ENCODE data around the gene ACTR2. TPM values are rescaled to one million over a fixed set of nuclear protein-coding genes. Genes with fewer than 3 reads are reported as not detected.
A peak's percentile ranks its signal among the peaks of the same experiment; 100 is the strongest.
"Not testable (repeated sequence)": the region's sequence is repeated elsewhere in the genome, so short reads cannot be mapped to it uniquely, and the experiment has no call there.

Gene ACTR2
- total RNA-seq, 1 experiment from 2014 or later: 117 TPM

DNA sequence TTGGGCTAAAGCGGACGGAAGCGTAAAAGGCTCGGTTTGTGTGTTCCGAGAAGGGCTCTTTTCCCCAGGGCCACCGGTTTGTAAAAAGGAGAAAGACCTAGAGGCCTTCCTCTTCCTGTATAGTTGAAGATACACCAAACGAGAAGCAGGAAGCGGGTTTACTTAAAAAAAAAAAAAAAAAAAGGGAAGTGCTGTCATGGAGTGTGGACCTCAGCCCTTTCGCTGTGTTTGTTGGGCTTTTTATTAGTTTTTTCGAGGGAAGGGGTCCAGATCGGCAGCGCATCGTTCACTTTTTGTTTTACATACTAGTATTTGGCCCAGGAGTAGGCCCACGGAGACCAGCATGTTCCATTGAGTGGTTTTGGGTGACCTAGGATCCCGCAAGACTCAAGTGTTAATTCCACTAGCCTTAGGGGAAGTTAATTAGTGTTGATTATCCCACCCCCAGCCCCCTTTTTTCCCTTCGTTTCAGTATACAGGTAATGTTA is 676 bp downstream of the ACTR2 start:
- peak; percentile 55 for DNase-seq (ENCODE audit: low read depth)

DNA sequence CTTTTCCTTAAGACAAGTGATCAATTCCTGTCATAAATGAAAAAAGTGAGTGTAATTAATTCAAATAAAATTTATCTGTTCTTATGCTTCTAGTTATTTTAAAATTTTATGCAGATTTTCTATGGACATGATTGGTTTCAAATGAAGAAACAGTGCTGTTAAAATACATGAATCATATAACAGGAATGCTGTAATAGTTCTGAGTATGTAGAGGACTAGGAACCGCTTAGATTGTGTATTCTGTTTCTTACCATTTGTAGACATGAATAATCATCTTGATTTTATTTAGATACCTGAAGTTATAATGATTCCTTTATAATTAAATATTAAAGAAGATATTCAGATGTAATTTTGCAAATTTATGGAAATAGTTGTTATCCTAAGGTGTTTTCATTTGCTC is 3.5 kb downstream of the ACTR2 start:
- DNase-seq (ENCODE audit: low read depth): peak; percentile 58

GRCh38 chr2:65231892-65232477 is 4.4 kb downstream of the ACTR2 start:
- peak; percentile 31 for DNase-seq (ENCODE audit: low read depth)

DNA sequence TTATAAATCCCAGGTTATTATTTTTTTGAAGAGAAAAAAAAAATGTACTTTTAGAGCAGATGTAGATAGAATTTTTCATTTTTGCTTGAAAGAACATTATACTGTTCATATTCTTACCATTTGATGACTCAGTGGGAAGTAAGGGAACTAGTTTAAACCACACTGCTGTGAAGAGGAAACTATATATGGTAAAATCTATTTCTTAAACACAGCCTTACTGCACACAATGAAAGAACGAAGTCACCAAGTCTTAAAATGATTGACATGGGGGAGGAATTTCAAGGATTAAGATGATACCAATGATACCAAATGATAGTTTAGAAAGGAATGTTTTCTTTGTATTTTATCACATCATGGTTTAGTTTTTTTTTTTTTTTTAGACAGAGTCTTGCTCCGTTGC is 5.0 kb downstream of the ACTR2 start:
- peak; percentile 85 for DNase-seq (ENCODE audit: low read depth)

GRCh38 chr2:65240657-65241056 is 13.0 kb downstream of the ACTR2 start:
- DNase-seq (ENCODE audit: low read depth): no peak

GRCh38 chr2:65244452-65244851 is 16.8 kb downstream of the ACTR2 start:
- DNase-seq (ENCODE audit: low read depth): not testable (repeated sequence)

DNA sequence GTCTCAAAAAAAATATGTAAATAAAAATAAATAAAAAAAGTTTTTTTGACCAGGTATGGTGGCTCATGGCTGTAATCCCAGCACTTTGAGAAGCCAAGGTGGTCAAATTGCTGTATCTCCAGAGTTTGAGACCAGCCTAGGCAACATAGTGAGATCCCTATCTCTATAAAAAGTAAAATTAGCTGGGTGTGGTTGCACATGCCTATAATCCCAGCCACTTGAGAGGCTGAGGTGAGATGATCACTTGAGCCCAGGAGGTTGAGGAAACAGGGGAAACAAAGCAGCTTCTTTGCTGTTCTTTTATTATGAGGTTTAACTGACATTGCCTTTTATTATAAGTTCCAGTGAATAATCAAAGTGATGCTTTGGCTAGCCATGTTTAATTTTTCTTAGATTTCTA is 25.0 kb downstream of the ACTR2 start:
- DNase-seq (ENCODE audit: low read depth): no peak

GRCh38 chr2:65255356-65255755 is 27.7 kb downstream of the ACTR2 start:
- no peak for DNase-seq (ENCODE audit: low read depth)

GRCh38 chr2:65256054-65256453 is 28.4 kb downstream of the ACTR2 start:
- DNase-seq (ENCODE audit: low read depth): no peak

DNA sequence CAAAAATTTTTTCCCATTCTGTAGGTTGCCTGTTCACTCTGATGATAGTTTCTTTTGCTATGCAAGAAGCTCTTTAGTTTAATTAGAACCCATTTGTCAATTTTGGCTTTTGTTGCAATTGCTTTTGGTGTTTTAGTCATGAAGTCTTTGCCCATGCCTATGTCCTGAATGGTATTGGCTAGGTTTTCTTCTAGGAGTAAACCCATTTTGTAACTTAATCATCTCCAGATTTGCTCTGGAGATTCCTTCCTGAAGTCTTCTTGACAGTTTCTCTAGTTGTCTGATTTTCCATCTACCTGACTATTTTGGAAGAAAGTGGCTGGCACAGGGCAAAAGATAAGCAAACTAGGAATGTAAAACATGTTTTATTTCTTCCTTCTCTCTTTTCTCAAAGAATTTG is 30.2 kb downstream of the ACTR2 start:
- not testable (repeated sequence) for DNase-seq (ENCODE audit: low read depth)

- no peak for DNase-seq (ENCODE audit: low read depth)
These were observed 34.0 kb downstream of the ACTR2 start for GRCh38 chr2:65261676-65262075.

GRCh38 chr2:65263262-65263661 is 35.6 kb downstream of the ACTR2 start:
- DNase-seq (ENCODE audit: low read depth): no peak

DNA sequence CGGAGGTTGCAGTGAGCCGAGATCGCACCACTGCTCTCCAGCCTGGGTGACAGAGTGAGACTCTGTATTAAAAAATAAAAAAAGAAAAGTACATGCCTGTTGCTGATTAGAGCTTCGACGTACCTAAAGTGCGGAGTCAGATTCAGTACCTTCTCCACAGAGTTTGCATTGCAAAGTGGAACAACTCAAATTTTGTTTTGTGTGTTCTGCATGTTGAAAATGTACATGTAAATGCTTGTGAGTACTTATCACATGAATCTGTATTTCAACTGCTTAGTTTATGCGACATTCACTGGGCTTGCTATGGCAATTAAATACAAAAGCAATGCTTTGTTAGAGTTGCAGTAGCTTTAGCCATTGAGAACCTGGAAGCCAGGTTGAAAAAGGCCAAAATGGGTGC is 36.4 kb downstream of the ACTR2 start:
- DNase-seq (ENCODE audit: low read depth): no peak

GRCh38 chr2:65264821-65265670 is 37.4 kb downstream of the ACTR2 start:
- DNase-seq (ENCODE audit: low read depth): peak; percentile 76

- DNase-seq (ENCODE audit: low read depth): no peak
These were observed 38.0 kb downstream of the ACTR2 start for GRCh38 chr2:65265671-65266045.

- no peak for DNase-seq (ENCODE audit: low read depth)
These were observed 39.4 kb downstream of the ACTR2 start for GRCh38 chr2:65267008-65267407.

- DNase-seq (ENCODE audit: low read depth): no peak
These were observed 41.3 kb downstream of the ACTR2 start for GRCh38 chr2:65268957-65269356.

GRCh38 chr2:65273344-65273743 is 45.7 kb downstream of the ACTR2 start:
- DNase-seq (ENCODE audit: low read depth): no peak

DNA sequence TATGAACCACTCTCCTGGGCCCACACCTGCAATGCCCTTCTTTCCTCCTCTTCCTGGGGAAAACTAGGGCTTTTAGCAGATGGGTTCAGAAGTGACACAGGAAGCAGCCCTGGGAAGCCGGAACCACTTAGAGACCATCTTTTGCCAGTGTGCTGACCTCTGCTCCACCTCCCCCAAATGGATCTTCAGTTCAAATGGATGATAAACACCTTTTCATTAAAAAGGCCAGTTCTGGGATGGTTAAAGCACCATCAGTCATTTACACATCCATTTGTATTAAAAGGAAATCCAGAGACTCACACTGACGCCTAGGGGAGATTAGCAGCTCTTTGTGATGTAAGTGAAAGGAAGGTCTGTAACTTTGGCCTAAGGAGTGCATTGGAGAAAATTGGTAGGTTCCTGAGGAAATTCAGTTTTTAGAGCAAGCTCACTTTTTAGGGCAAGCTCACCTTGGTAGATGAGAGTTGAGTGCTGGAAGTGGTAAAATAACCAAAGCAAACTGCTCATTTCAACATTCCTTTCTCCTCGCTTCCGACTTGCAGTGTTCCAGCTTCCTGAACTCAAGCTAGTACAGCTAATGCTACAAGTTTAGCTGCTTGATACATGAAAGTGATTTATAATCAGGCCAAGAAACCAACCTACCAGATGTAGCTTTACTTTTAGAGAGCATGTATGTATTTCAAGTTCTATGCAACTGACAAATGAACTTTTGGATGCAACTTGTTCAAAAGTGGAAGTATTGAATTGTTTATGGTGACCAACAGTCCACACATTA is 47.7 kb downstream of the ACTR2 start:
- no peak for DNase-seq (ENCODE audit: low read depth)

DNA sequence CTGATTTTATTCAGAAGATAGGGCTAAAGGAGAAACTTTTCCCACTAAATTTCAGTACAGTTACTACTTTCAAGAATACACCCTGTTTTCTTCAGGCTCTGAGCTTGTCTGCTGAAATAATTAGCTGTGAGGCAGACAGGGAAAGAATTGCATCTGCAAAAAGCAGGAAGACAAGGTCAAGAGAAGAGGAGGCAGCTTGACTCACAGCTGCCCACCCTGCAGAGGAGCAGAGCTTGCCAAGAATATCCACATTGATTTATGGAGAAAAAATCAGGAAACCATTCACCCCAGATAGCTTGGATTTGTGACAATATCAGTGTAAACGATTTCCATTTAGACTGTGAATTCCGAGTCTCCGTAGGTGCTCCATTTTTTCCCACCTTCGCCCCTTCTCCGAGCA is 49.0 kb downstream of the ACTR2 start:
- no peak for DNase-seq (ENCODE audit: low read depth)

DNA sequence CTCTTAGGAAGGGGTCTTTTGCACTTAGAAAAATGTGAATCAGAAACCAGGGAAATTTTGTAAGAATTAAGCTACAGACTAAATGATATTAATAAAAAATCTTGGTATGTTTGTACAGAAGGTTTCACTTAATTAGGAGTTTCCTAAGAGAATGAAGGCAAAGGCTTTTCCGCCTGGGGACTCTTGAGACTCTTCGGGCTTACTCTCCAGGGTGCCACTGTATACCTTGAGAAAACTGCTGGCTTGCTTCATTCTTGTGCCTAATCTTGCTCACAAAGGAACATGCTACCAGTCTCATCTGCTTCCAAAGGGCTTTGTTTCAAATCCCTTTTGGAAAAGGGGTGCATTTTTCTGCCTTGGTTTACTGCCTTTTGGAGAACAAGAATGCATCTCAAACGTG is 49.5 kb downstream of the ACTR2 start:
- no peak for DNase-seq (ENCODE audit: low read depth)

GRCh38 chr2:65277791-65278483 is 50.3 kb downstream of the ACTR2 start:
- DNase-seq (ENCODE audit: low read depth): peak; percentile 57

All from LHCN-M2 (cell line).